ENCODE data around the gene F12.
"Not testable (repeated sequence)": the region's sequence is repeated elsewhere in the genome, so short reads cannot be mapped to it uniquely, and the experiment has no call there.

F12 gene

GRCh38 chr5:177419046-177419445, 9.7 kb upstream of the F12 start:
- Histone ChIP-seq H3K36me3 (ENCODE audit: control insufficient read depth in 2 of 2, insufficient read depth in 1 of 2, low read length in 2 of 2) (no peaks in the 10 kb centered on the region), H3K4me1 (ENCODE audit: control insufficient read depth, insufficient read depth, low read length) (no peaks in the 10 kb centered on the region), H3K27ac (ENCODE audit: extremely low read depth, low read depth, low read length) (no peak overlapping the region), H3K4me3 (ENCODE audit: low read depth, low read length) (no peak overlapping the region), H3K9me3 (ENCODE audit: control insufficient read depth, insufficient read depth, low read depth, low read length) (no peaks in the 10 kb centered on the region)
- ChIA-PET CTCF (interaction anchor here (0.6 to 1.2 kb wide), 2 partner anchors 49 to 1701 kb away, joined by 3 to 7 read pairs; no protein-coding TSS in a partner anchor), POLR2A (no interaction called here)
- no peak for TF ChIP-seq ZNF19 (tag by site-specific recombination; IDR thresholded peaks at IDR 0.05; ENCODE audit: low read depth)
- TF ChIP-seq SCRT2 (tag by site-specific recombination; IDR thresholded peaks at IDR 0.05): peak; percentile 57

- H3K27ac ChIP-seq (ENCODE audit: extremely low read depth, low read depth, low read length); POLR2A ChIA-PET; H3K36me3 ChIP-seq (ENCODE audit: control insufficient read depth in 2 of 2, insufficient read depth in 1 of 2, low read length in 2 of 2); H3K4me3 ChIP-seq (ENCODE audit: low read depth, low read length); H3K9me3 ChIP-seq (ENCODE audit: control insufficient read depth, insufficient read depth, low read depth, low read length); H3K4me1 ChIP-seq (ENCODE audit: control insufficient read depth, insufficient read depth, low read length): not testable (repeated sequence)
- CTCF ChIA-PET: interaction anchor here (0.6 to 2.6 kb wide), 8 partner anchors 13 to 1951 kb away, joined by 3 to 13 read pairs (median 5); no protein-coding TSS in a partner anchor
These were observed 7.7 kb upstream of the F12 start for GRCh38 chr5:177417081-177417480.

- Histone ChIP-seq H3K36me3 (ENCODE audit: control insufficient read depth in 2 of 2, insufficient read depth in 1 of 2, low read length in 2 of 2) (no peaks in the 10 kb centered on the region), H3K9me3 (ENCODE audit: control insufficient read depth, insufficient read depth, low read depth, low read length) (no peaks in the 10 kb centered on the region), H3K4me3 (ENCODE audit: low read depth, low read length) (no peak overlapping the region), H3K27ac (ENCODE audit: extremely low read depth, low read depth, low read length) (no peak overlapping the region), H3K4me1 (ENCODE audit: control insufficient read depth, insufficient read depth, low read length) (no peaks in the 10 kb centered on the region)
- TF ChIP-seq ZBTB8A (tag by site-specific recombination; IDR thresholded peaks at IDR 0.05) (no peak), ZBTB21 (tag by site-specific recombination; IDR thresholded peaks at IDR 0.05) (no peak), ZNF560 (tag by site-specific recombination; IDR thresholded peaks at IDR 0.05; ENCODE audit: borderline replicate concordance) (no peak), ZNF133 (tag by site-specific recombination; IDR thresholded peaks at IDR 0.05) (no peak), ELK4 (IDR thresholded peaks at IDR 0.05; ENCODE audit: borderline replicate concordance, low read depth, low read length) (no peak), BCL11A (tag by site-specific recombination; IDR thresholded peaks at IDR 0.05; ENCODE audit: low read depth) (no peak), SP3 (tag by site-specific recombination; IDR thresholded peaks at IDR 0.05) (no peak), OSR2 (tag by site-specific recombination; IDR thresholded peaks at IDR 0.05) (no peak), REPIN1 (tag by site-specific recombination; IDR thresholded peaks at IDR 0.05; ENCODE audit: low read depth) (no peak)
- POLR2A ChIA-PET: interaction anchor here (0.8 to 2.0 kb wide), 2 partner anchors 10 to 12 kb away, joined by 3 to 12 read pairs; partner anchors contain the start of gene GRK6
- CTCF ChIA-PET: interaction anchor here (1.0 to 2.7 kb wide), 2 partner anchors 12 to 41 kb away, joined by 4 to 14 read pairs; no protein-coding TSS in a partner anchor
These were observed 5.1 kb upstream of the F12 start for GRCh38 chr5:177414481-177414880.

- ChIA-PET CTCF (interaction anchor here (0.6 to 2.7 kb wide), 3 partner anchors 10 to 22 kb away, joined by 3 to 14 read pairs (median 8); no protein-coding TSS in a partner anchor), POLR2A (interaction anchor here (0.9 to 1.7 kb wide), 2 partner anchors 13 to 100 kb away, joined by 3 to 6 read pairs; no protein-coding TSS in a partner anchor)
- Histone ChIP-seq H3K4me1 (ENCODE audit: control insufficient read depth, insufficient read depth, low read length) (no peaks in the 10 kb centered on the region), H3K4me3 (ENCODE audit: low read depth, low read length) (no peak overlapping the region), H3K36me3 (ENCODE audit: control insufficient read depth in 2 of 2, insufficient read depth in 1 of 2, low read length in 2 of 2) (no peaks in the 10 kb centered on the region), H3K9me3 (ENCODE audit: control insufficient read depth, insufficient read depth, low read depth, low read length) (no peaks in the 10 kb centered on the region), H3K27ac (ENCODE audit: extremely low read depth, low read depth, low read length) (no peak overlapping the region)
- TF ChIP-seq REST (tag by site-specific recombination; IDR thresholded peaks at IDR 0.05) (no peak), REPIN1 (tag by site-specific recombination; IDR thresholded peaks at IDR 0.05; ENCODE audit: low read depth) (no peak), ZNF747 (tag by site-specific recombination; IDR thresholded peaks at IDR 0.05) (no peak), ZFP3 (tag by site-specific recombination; IDR thresholded peaks at IDR 0.05; ENCODE audit: low read depth) (no peak), ZFP69B (tag by site-specific recombination; IDR thresholded peaks at IDR 0.05) (no peak), ZNF658 (tag by site-specific recombination; IDR thresholded peaks at IDR 0.05) (no peak), ZNF561 (tag by site-specific recombination; IDR thresholded peaks at IDR 0.05; ENCODE audit: borderline replicate concordance) (no peak), ZNF223 (tag by site-specific recombination; IDR thresholded peaks at IDR 0.05) (no peak), ZNF266 (tag by site-specific recombination; IDR thresholded peaks at IDR 0.05; ENCODE audit: low read depth) (no peak), SCRT1 (tag by site-specific recombination; IDR thresholded peaks at IDR 0.05; ENCODE audit: borderline replicate concordance) (no peak), KLF8 (tag by site-specific recombination; IDR thresholded peaks at IDR 0.05) (no peak), GFI1B (tag by site-specific recombination; IDR thresholded peaks at IDR 0.05) (no peak), ZNF19 (tag by site-specific recombination; IDR thresholded peaks at IDR 0.05; ENCODE audit: low read depth) (no peak), ZNF580 (tag by site-specific recombination; IDR thresholded peaks at IDR 0.05) (no peak), KLF16 (tag by site-specific recombination; IDR thresholded peaks at IDR 0.05) (no peak), OSR2 (tag by site-specific recombination; IDR thresholded peaks at IDR 0.05) (no peak)
These were observed 3.4 kb upstream of the F12 start for GRCh38 chr5:177412603-177413233.

All from HEK293 (cell line).